Measurements from ENCODE around the gene SPG7. TPM values are rescaled to one million over a fixed set of nuclear protein-coding genes. Genes with fewer than 3 reads are reported as not detected.

Gene SPG7
- total and polyA plus RNA-seq, 4 donors: 34.5 to 102 (median 49.5) TPM

GRCh38 chr16:89588413-89589109, 80.4 kb downstream of the SPG7 start:
- DNase-seq (ENCODE audit: low spot score): no peak
- 95% methylated on average over 26 of the region's 26 CpGs for WGBS

GRCh38 chr16:89589241-89589926, 81.2 kb downstream of the SPG7 start:
- Histone ChIP-seq H3K4me3 (ENCODE audit: low read depth in 1 of 3, low read length in 3 of 3) (no peak overlapping the region), H3K27ac (ENCODE audit: low read depth in 1 of 2, low read length in 2 of 2) (no peak overlapping the region), H3K9me3 (ENCODE audit: control insufficient read depth in 4 of 4, low read length in 3 of 4) (no peaks in the 10 kb centered on the region), H3K9ac (ENCODE audit: low read depth in 1 of 2, low read length in 2 of 2) (no peak overlapping the region), H3K4me1 (ENCODE audit: control insufficient read depth in 4 of 4, insufficient read depth in 4 of 4, low read length in 3 of 4) (no peaks in the 10 kb centered on the region), H3K36me3 (ENCODE audit: control insufficient read depth in 4 of 4, insufficient read depth in 3 of 4, low read depth in 1 of 4, low read length in 3 of 4) (no peaks in the 10 kb centered on the region), H3K27me3 (ENCODE audit: control insufficient read depth in 4 of 4, insufficient read depth in 4 of 4, low read length in 3 of 4) (no peaks in the 10 kb centered on the region)
- no peak for DNase-seq (ENCODE audit: low spot score)
- WGBS: 95% methylated on average over 21 of the region's 21 CpGs
- no peak for TF ChIP-seq TAF1 (conservative IDR thresholded peaks at IDR 0.05)
- TF ChIP-seq NR2F2 (IDR thresholded peaks at IDR 0.05): no peak
- no peak for TF ChIP-seq JUND (IDR thresholded peaks at IDR 0.05)
- TF ChIP-seq CTCF (IDR thresholded peaks at IDR 0.05; ENCODE audit: low read depth, low read length, missing input control): no peak
- TF ChIP-seq ZBTB33 (IDR thresholded peaks at IDR 0.05): no peak
- no peak for TF ChIP-seq RXRA (IDR thresholded peaks at IDR 0.05)
- no peak for TF ChIP-seq FOXA1 (IDR thresholded peaks at IDR 0.05)
- no peak for TF ChIP-seq HNF4G (IDR thresholded peaks at IDR 0.05)
- TF ChIP-seq EGR1 (IDR thresholded peaks at IDR 0.05; ENCODE audit: low read depth in 2 of 2): no peak
- TF ChIP-seq YY1 (IDR thresholded peaks at IDR 0.05): no peak
- TF ChIP-seq HNF4A (conservative IDR thresholded peaks at IDR 0.05): no peak
- no peak for TF ChIP-seq RAD21 (IDR thresholded peaks at IDR 0.05)
- TF ChIP-seq ATF3 (IDR thresholded peaks at IDR 0.05): no peak
- TF ChIP-seq MAX (IDR thresholded peaks at IDR 0.05): no peak
- TF ChIP-seq GABPA (IDR thresholded peaks at IDR 0.05 in 1 of 2, conservative IDR thresholded peaks at IDR 0.05 in 1 of 2): no peak
- TF ChIP-seq SP1 (IDR thresholded peaks at IDR 0.05): no peak
- TF ChIP-seq REST (IDR thresholded peaks at IDR 0.05): no peak
- TF ChIP-seq FOXA2 (IDR thresholded peaks at IDR 0.05): no peak

More at GRCh38 chr16:89588413-89589109, 80.4 kb downstream of the SPG7 start:
- Histone ChIP-seq H3K27me3 (ENCODE audit: control insufficient read depth in 4 of 4, insufficient read depth in 4 of 4, low read length in 3 of 4) (no peaks in the 10 kb centered on the region), H3K4me3 (ENCODE audit: low read depth in 1 of 3, low read length in 3 of 3) (no peak overlapping the region), H3K27ac (ENCODE audit: low read depth in 1 of 2, low read length in 2 of 2) (no peak overlapping the region), H3K9ac (ENCODE audit: low read depth in 1 of 2, low read length in 2 of 2) (no peak overlapping the region), H3K36me3 (ENCODE audit: control insufficient read depth in 4 of 4, insufficient read depth in 3 of 4, low read depth in 1 of 4, low read length in 3 of 4) (no peaks in the 10 kb centered on the region), H3K4me1 (ENCODE audit: control insufficient read depth in 4 of 4, insufficient read depth in 4 of 4, low read length in 3 of 4) (no peaks in the 10 kb centered on the region), H3K9me3 (ENCODE audit: control insufficient read depth in 4 of 4, low read length in 3 of 4) (no peaks in the 10 kb centered on the region)
- TF ChIP-seq RXRA (IDR thresholded peaks at IDR 0.05) (no peak), FOXA1 (IDR thresholded peaks at IDR 0.05) (no peak), RAD21 (IDR thresholded peaks at IDR 0.05) (no peak), ZBTB33 (IDR thresholded peaks at IDR 0.05) (no peak), FOXA2 (IDR thresholded peaks at IDR 0.05) (no peak)
